Glutamatergic neuron (in vitro differentiated cells): ENCODE results near the gene ZFYVE28. TPM values are rescaled to one million over a fixed set of nuclear protein-coding genes. Genes with fewer than 3 reads are reported as not detected.

Experiments
- DNase-seq: peaks from one replicate; pipeline ENCODE4 v3.0.0; 2022
- H3K27ac Mint-ChIP-seq: one replicate; pipeline ENCODE4 v1.8.0; 2020; ENCODE audit warnings: mild to moderate bottlenecking, mixed read lengths, inconsistent platforms; ENCODE audit not compliant: unreplicated experiment
- H3K27me3 Mint-ChIP-seq: one replicate; pipeline ENCODE4 v1.8.0; 2020; ENCODE audit warnings: mild to moderate bottlenecking, moderate library complexity, mixed read lengths, inconsistent platforms; ENCODE audit not compliant: unreplicated experiment
- H3K36me3 Mint-ChIP-seq: one replicate; pipeline ENCODE4 v1.8.0; 2020; ENCODE audit warnings: mild to moderate bottlenecking, mixed read lengths, inconsistent platforms; ENCODE audit not compliant: unreplicated experiment
- H3K4me1 Mint-ChIP-seq: one replicate; pipeline ENCODE4 v1.8.0; 2020; ENCODE audit warnings: mild to moderate bottlenecking, low read depth, mixed read lengths, inconsistent platforms; ENCODE audit not compliant: unreplicated experiment
- H3K4me3 Mint-ChIP-seq: one replicate; pipeline ENCODE4 v1.8.0; 2020; ENCODE audit warnings: mild to moderate bottlenecking, mixed read lengths, inconsistent platforms; ENCODE audit not compliant: unreplicated experiment
- H3K9me3 Mint-ChIP-seq: one replicate; pipeline ENCODE4 v1.8.0; 2020; ENCODE audit warnings: mild to moderate bottlenecking, moderate library complexity, mixed read lengths, inconsistent platforms; ENCODE audit not compliant: unreplicated experiment
- total RNA-seq: library from RNA; stranded (reverse); fragmentation: NEBNext Ultra II Directional; extraction: Animal tissue kit (Norgen Biotek cat#: 25700); gene quantifications from one replicate; pipeline ENCODE4 v1.2.1, GENCODE V29; 2021; ENCODE audit not compliant: unreplicated experiment
- TF ChIP-seq, protein P1 (sequence below): fragments of 200-600 bp; sonication (generic); IDR thresholded peaks from one replicate; pipeline ENCODE4 v1.5.0; 2021; ENCODE audit not compliant: partially characterized antibody, unreplicated experiment

The ZFYVE28 gene
- total RNA-seq, 1 donor from 2014 or later = 4.8 TPM

DNA sequence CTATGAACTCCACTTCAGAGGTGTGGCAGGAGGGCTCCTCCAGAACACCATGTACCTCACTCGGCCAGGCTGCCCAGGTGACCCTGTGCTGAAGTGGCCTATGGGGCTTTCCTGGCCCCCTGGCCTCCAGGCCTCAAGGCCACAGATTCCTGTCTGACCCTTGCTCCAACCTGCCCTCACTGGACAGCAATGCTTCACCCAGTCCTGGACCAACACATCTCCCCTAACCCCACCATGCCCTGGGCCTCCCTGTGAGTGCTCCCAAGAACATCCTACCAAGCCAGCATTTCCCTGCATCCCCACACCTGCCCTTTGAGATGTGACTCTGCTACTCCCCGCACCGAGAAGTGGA is 10.5 kb downstream of the ZFYVE28 start:
- H3K27ac Mint-ChIP-seq = no peak overlapping the region
- TF ChIP-seq, protein P1, sequence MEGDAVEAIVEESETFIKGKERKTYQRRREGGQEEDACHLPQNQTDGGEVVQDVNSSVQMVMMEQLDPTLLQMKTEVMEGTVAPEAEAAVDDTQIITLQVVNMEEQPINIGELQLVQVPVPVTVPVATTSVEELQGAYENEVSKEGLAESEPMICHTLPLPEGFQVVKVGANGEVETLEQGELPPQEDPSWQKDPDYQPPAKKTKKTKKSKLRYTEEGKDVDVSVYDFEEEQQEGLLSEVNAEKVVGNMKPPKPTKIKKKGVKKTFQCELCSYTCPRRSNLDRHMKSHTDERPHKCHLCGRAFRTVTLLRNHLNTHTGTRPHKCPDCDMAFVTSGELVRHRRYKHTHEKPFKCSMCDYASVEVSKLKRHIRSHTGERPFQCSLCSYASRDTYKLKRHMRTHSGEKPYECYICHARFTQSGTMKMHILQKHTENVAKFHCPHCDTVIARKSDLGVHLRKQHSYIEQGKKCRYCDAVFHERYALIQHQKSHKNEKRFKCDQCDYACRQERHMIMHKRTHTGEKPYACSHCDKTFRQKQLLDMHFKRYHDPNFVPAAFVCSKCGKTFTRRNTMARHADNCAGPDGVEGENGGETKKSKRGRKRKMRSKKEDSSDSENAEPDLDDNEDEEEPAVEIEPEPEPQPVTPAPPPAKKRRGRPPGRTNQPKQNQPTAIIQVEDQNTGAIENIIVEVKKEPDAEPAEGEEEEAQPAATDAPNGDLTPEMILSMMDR = no peak
- no peaks in the 10 kb centered on the region for H3K36me3 Mint-ChIP-seq
- H3K4me3 Mint-ChIP-seq = no peak overlapping the region
- no peak for DNase-seq
- H3K4me1 Mint-ChIP-seq = peaks cover 5% of the 10 kb centered on the region
- H3K9me3 Mint-ChIP-seq = peaks cover 3% of the 10 kb centered on the region
- H3K27me3 Mint-ChIP-seq = peaks cover 6% of the 10 kb centered on the region

DNA sequence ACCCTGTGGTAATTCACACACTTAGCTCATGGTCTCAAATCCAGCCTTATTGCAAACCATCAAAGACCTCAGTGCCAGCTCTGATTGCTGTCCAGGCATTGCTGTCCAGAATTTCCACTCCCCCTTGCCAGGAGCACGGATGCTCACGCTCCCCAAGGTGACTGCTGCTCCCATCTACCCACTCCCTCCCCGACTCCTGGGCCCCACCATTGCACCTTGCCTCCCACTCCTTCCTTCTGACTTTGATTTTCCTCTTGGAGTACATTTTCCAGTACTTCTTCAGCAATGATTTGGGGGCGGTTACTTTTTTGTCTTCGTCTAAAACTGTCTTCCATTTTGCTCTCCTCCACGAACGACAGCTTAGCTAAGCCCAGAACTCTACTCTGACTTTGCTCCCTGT is 11.5 kb downstream of the ZFYVE28 start:
- TF ChIP-seq, protein P1 = no peak
- no peaks in the 10 kb centered on the region for H3K36me3 Mint-ChIP-seq
- DNase-seq = no peak
- H3K4me1 Mint-ChIP-seq = peaks cover 4% of the 10 kb centered on the region
- H3K27ac Mint-ChIP-seq = no peak overlapping the region
- no peak overlapping the region for H3K4me3 Mint-ChIP-seq
- H3K27me3 Mint-ChIP-seq = peaks cover 3% of the 10 kb centered on the region
- H3K9me3 Mint-ChIP-seq = peaks cover 1% of the 10 kb centered on the region

DNA sequence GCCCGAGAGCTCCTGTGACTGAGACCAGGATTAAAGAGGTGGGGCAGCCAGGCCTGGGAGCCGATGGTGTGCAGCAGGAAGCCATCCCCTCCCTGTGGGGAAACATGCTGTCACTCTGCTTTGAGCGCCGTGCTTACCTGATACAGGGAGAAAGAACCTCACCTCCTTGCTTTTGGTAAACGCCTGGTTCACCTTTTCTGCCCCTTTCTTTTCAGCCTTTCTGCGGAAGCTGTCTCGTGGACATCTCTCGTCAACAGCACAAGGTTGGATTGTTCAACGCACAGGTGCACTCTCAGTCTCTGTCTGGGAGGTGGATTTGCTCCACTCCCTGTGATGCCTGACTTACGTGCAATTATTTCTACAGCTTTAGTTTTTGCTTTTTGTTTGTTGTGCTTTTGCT is 12.0 kb downstream of the ZFYVE28 start:
- H3K4me3 Mint-ChIP-seq = no peak overlapping the region
- DNase-seq = no peak
- TF ChIP-seq, protein P1 = no peak
- H3K36me3 Mint-ChIP-seq = no peaks in the 10 kb centered on the region
- H3K4me1 Mint-ChIP-seq = peaks cover 6% of the 10 kb centered on the region
- H3K27ac Mint-ChIP-seq = no peak overlapping the region
- peaks cover 1% of the 10 kb centered on the region for H3K9me3 Mint-ChIP-seq
- H3K27me3 Mint-ChIP-seq = peaks cover 3% of the 10 kb centered on the region

DNA sequence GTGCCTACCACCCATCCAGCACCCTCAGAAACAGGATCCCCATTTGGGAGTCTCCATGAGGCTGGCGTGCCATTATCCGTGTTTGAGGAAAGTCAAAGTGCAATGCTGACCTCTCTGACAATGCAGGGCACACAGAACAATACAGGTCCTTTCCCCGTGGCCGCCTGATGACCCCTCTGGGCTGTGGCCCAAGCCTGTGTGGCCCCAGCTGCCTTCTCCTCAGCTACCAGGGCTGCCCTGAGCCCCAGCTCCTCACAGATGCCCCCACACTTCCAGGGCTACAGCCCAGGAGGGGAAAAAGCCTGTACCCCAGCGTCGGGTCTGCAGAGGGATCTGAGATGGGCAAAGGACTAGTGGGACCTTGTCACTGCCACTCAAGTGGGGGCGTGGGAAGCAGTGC is 15.5 kb downstream of the ZFYVE28 start:
- no peak for DNase-seq
- Mint-ChIP-seq H3K4me1 (peaks cover 6% of the 10 kb centered on the region), H3K4me3 (no peak overlapping the region), H3K9me3 (peaks cover 9% of the 10 kb centered on the region), H3K36me3 (no peaks in the 10 kb centered on the region), H3K27me3 (peaks cover 6% of the 10 kb centered on the region), H3K27ac (no peak overlapping the region)
- TF ChIP-seq, protein P1 = no peak

- Mint-ChIP-seq H3K27me3 (peaks cover 5% of the 10 kb centered on the region), H3K4me1 (peaks cover 6% of the 10 kb centered on the region), H3K36me3 (no peaks in the 10 kb centered on the region), H3K4me3 (peak overlapping the region; percentile 63), H3K27ac (peak overlapping the region; percentile 29), H3K9me3 (peaks cover 12% of the 10 kb centered on the region)
- peak; percentile 60 for DNase-seq
- TF ChIP-seq, protein P1 = no peak
Observed at GRCh38 chr4:2402048-2402842, 16.2 kb downstream of the ZFYVE28 start.
